Measurements from ENCODE around the gene THSD4.
A peak's percentile ranks its signal among the peaks of the same experiment; 100 is the strongest.

The THSD4 gene

GRCh38 chr15:71651750-71652186 lies 536.5 kb downstream of the THSD4 start:
- TF ChIP-seq CTCF (conservative IDR thresholded peaks at IDR 0.05; ENCODE audit: low read depth, low read length): peak; percentile 78
- H3K4me3 ChIP-seq (ENCODE audit: low read length): no peak overlapping the region
- peak; percentile 25 for DNase-seq (ENCODE audit: low read depth)

GRCh38 chr15:71654042-71654719 lies 538.9 kb downstream of the THSD4 start:
- H3K4me3 ChIP-seq (ENCODE audit: low read length): no peak overlapping the region
- no peak for DNase-seq (ENCODE audit: low read depth)
- TF ChIP-seq CTCF (conservative IDR thresholded peaks at IDR 0.05; ENCODE audit: low read depth, low read length): no peak

GRCh38 chr15:71654720-71655174 lies 539.5 kb downstream of the THSD4 start:
- no peak overlapping the region for H3K4me3 ChIP-seq (ENCODE audit: low read length)
- no peak for DNase-seq (ENCODE audit: low read depth)
- TF ChIP-seq CTCF (conservative IDR thresholded peaks at IDR 0.05; ENCODE audit: low read depth, low read length): no peak

- no peak for TF ChIP-seq CTCF (conservative IDR thresholded peaks at IDR 0.05; ENCODE audit: low read depth, low read length)
- DNase-seq (ENCODE audit: low read depth): no peak
- no peak overlapping the region for H3K4me3 ChIP-seq (ENCODE audit: low read length)
Observed at GRCh38 chr15:71656425-71656824, 541.2 kb downstream of the THSD4 start.

GRCh38 chr15:71657141-71657540 lies 541.9 kb downstream of the THSD4 start:
- TF ChIP-seq CTCF (conservative IDR thresholded peaks at IDR 0.05; ENCODE audit: low read depth, low read length): no peak
- DNase-seq (ENCODE audit: low read depth): no peak
- no peak overlapping the region for H3K4me3 ChIP-seq (ENCODE audit: low read length)

- no peak for TF ChIP-seq CTCF (conservative IDR thresholded peaks at IDR 0.05; ENCODE audit: low read depth, low read length)
- no peak overlapping the region for H3K4me3 ChIP-seq (ENCODE audit: low read length)
- DNase-seq (ENCODE audit: low read depth): no peak
Observed at GRCh38 chr15:71658036-71658435, 542.8 kb downstream of the THSD4 start.

All from retinal pigment epithelial cell (primary cell).